NCI-H2107 treated with DMSO at 0.1 percent for 48 hours (cell line): ENCODE measurements around the gene ENTPD1.
"Not testable (repeated sequence)": the region's sequence is repeated elsewhere in the genome, so short reads cannot be mapped to it uniquely, and the experiment has no call there.

Experiments used
- DNase-seq: peaks from one replicate; lab custom pipeline; 2025; ENCODE audit not compliant: unreplicated experiment; lab: John Stamatoyannopoulos, UW

The ENTPD1 gene

DNA sequence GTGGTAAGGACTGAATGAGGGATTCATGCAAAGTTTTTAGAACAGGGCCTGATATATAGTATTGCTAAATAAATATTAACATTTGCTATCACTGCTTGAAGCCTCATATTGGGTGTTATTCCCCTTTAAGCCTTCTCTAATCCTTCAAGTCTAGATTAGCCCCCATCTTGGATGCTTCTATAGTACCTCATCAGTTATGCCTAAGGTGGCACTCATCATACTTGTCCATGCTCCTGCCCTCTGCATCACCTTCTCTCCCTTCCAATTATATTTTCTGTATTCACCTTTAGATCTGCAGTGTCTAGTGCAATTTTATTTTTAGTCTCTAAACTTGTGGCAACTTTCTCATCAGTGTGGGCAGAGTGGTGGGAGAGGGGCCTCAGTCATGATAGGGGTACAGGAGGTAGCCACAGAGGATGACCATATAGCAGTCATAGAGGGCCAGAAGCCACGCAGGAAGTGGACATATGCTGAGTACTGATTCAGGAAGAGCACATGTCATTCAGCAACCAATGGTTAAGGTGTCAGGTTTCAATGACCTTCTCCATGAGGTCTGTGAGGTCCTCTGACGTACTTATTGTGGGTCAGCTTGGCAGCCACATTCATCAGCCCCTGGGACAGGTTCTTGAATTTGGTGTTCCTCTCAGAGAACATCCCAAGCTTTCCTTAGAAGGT lies 2.5 kb downstream of the ENTPD1 start:
- DNase-seq, result no peak

DNA sequence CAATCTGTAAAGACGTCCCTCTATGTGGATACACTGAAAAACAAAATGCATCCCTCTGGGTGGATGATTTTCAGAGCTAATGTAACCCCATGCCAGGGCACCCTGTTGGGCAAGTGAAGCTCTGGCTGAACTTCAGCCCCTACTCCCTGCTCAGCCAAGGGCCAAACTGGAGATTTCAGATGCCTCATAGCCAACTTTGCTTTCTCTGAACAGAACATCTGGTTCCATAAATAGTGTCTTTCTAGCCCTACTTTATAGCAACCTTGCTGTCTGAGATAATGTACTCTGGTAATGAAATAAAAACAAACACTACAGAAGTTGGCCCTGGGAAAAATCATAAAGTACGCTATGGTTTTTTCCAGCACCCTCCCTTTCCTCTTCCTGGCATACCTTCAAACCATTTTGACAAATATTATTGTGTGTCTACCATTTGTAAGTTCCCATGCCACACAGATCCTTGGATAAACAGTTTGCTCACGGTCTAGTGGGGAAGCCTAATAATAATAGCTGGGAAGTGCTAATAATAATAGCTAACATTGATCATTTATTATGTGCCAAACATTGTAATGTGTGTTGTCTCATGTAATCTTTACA lies 3.4 kb downstream of the ENTPD1 start:
- DNase-seq, result no peak

GRCh38 chr10:95761939-95762492 lies 6.1 kb downstream of the ENTPD1 start:
- DNase-seq, result no peak

GRCh38 chr10:95767884-95768556 lies 12.1 kb downstream of the ENTPD1 start:
- no peak for DNase-seq

- no peak for DNase-seq
Measured at GRCh38 chr10:95770084-95770720, 14.2 kb downstream of the ENTPD1 start.

- DNase-seq, result not testable (repeated sequence)
Measured at GRCh38 chr10:95773454-95773853, 17.5 kb downstream of the ENTPD1 start.

GRCh38 chr10:95777638-95778037 lies 21.7 kb downstream of the ENTPD1 start:
- not testable (repeated sequence) for DNase-seq

GRCh38 chr10:95782318-95782717 lies 26.4 kb downstream of the ENTPD1 start:
- DNase-seq, result no peak

GRCh38 chr10:95783741-95784140 lies 27.8 kb downstream of the ENTPD1 start:
- no peak for DNase-seq

GRCh38 chr10:95784279-95784913 lies 28.4 kb downstream of the ENTPD1 start:
- DNase-seq, result no peak

DNA sequence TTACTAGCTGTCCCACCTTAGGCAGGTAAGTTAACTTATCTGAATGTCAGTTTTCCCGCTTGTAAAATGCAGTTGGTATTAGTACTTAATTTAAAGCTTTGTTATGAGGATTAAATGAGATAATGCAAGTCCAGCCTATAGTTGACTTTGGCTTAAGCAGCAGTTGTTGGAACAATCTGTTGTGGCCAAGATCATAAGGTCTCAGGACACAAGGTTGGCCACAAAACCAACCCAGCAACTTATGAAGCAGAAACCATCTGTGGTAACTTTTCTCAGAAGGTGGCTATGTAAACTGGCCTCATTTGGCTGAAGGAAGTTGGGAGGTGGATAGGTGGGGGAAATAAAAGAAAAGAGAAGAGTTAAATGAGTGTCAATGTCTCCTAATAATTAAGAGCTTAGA lies 29.4 kb downstream of the ENTPD1 start:
- DNase-seq, result no peak

DNA sequence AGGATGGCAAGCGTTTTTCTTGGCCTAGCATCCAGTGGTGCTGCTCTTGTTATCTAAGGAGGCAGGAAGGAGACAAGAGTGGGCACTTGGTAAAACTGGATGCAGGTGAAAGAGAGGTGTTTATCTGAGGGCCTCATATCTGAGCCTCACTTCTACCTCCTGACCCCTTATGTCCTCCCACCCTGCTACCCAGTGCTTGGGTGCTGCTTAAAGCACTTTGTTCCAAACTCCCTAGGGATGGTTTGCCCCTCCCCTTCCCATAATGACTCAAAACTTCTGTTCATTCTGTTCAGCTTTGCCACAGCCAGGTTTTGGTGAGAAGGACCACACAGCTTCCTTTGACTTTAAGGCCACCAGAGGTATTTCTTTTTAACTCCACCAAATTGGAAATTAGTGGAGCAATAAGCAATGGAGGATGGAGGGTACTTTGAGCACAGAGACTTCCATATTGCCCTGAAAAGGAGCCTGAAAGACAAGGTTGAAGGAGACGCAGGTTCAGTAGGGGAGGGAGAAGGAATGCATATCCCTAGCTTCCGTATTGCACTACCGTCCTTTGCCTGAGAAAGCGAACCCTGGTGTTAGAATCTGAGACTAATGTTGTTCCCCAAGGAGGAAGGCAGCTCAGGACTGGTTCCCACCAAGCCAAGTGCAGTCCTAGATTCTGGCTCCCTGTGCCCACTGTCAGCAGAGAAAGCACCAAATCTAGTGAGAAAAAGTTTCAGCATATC lies 30.1 kb downstream of the ENTPD1 start:
- DNase-seq, result no peak

DNA sequence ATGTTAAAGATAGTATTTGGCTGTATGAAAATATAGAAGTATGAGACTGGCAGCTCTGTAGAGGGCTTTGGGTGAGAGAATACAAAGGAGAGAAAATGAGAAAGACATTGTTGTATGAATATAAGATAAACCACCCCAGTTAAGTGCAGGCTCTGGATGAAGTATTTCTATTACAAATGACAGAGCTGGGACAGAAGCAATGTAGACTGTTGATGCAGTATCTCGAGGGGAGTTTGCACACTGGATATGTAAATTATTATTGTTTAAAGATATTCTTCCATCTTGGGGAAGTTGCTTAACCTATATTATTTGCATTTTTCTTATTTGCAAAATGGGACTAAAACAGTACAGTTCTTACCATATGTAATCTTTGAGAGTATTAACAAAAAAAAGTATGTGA lies 31.5 kb downstream of the ENTPD1 start:
- no peak for DNase-seq

- DNase-seq, result no peak
Measured at GRCh38 chr10:95788830-95789229, 32.9 kb downstream of the ENTPD1 start.

- DNase-seq, result no peak
Measured at GRCh38 chr10:95789902-95790301, 33.9 kb downstream of the ENTPD1 start.

DNA sequence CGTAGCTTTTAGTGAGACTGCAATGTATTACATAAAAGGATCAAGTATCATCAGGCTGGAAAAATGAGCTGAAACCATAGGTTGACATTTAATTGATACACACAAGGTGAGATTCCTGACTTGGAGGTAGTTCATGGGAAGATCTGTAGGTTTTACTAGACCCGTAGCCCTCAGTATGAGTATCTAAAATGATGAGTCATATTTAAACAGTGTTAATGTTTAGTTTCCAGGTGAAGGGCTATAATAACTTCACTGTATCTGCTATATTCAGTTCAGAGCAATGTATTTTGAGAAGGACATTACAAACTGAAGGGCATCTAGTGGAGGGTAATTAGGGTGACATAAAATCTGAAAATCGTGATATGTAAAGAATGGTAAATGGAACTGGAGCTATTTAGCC lies 35.0 kb downstream of the ENTPD1 start:
- no peak for DNase-seq

GRCh38 chr10:95791425-95791979 lies 35.5 kb downstream of the ENTPD1 start:
- no peak for DNase-seq

- DNase-seq, result no peak
Measured at GRCh38 chr10:95792211-95792780, 36.3 kb downstream of the ENTPD1 start.

- DNase-seq, result no peak
Measured at GRCh38 chr10:95792874-95793285, 36.9 kb downstream of the ENTPD1 start.
